Tibial artery (tissue), 4 donors: ENCODE data around the gene TMEM45A.

Source experiments
- DNase-seq, 2 donors: peaks; one replicate each; pipeline ENCODE4 v3.0.0-alpha.2; 2019
- H3K27ac ChIP-seq, 2 donors: fragments of 200-600 bp; sonication (generic) in 1 of 2; 1 replicate in 1 of 2; 2 replicates in 1 of 2; pipeline ENCODE4 v1.5.1; 2018 to 2019; ENCODE audit warnings: mild to moderate bottlenecking in 1 of 2
- H3K27me3 ChIP-seq, 2 donors: fragments of 200-600 bp; sonication (generic) in 1 of 2; one replicate each; pipeline versions ENCODE4 v1.5.1 to v1.6.0; 2016 to 2019
- H3K36me3 ChIP-seq, 3 donors: fragments of 200-600 bp; sonication (generic) in 2 of 3; one replicate each; pipeline ENCODE4 v1.5.1; 2016 to 2019; ENCODE audit warnings: mild to moderate bottlenecking in 2 of 3
- H3K4me1 ChIP-seq, 4 donors: fragments of 200-600 bp; sonication (generic) in 2 of 4; 1 replicate in 3 of 4; 2 replicates in 1 of 4; pipeline ENCODE4 v1.5.1; 2016 to 2019
- H3K4me3 ChIP-seq, 2 donors: fragments of 200-600 bp; sonication (generic) in 1 of 2; 1 replicate in 1 of 2; 2 replicates in 1 of 2; pipeline ENCODE4 v1.5.1; 2018 to 2019; ENCODE audit warnings: mild to moderate bottlenecking in 2 of 2
- H3K9me3 ChIP-seq, 3 donors: fragments of 200-600 bp; sonication (generic) in 1 of 3; one replicate each; pipeline ENCODE4 v1.5.1; 2016 to 2019
- intact Hi-C: fragments of 100-400 bp; cut with DNase I; formaldehyde crosslinking; loops from one replicate; pipeline ENCODE4 v1.15.0; 2023; ENCODE audit warnings: low total_unique reads
- TF ChIP-seq, protein P1 (sequence below), 2 experiments: fragments of 200-600 bp in 1 of 2; fragments of 450-650 bp in 1 of 2; IDR thresholded peaks; one replicate each; pipeline ENCODE4 v1.5.1; 2017 to 2019; ENCODE audit warnings: antibody characterized with exemption in 2 of 2, mild to moderate bottlenecking in 1 of 2, moderate library complexity in 1 of 2

Gene TMEM45A

DNA sequence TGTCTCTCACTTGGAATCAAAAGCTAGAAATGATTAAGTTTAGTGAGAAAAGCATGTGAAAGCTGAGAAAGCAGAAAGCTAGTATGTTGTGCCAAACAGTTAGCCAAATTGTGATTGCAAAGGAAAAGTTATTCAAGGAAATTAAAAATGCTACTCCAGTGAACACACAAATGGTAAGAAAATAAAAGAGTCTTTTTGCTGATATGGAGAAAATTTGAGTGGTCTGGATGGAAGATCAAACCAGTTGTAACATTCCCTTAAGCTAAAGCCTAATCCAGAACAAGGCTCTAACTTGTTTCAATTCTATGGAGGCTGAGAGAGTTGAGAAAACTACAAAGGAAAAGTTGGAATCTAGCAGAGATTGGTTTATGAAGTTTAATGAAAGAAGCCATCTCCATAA lies 128.8 kb downstream of the TMEM45A start:
- no peak overlapping the region for H3K27ac ChIP-seq
- no peaks in the 10 kb centered on the region for H3K36me3 ChIP-seq
- no peak for DNase-seq
- peaks cover 0 to 8% (median 2%) of the 10 kb centered on the region in 3 donors for H3K9me3 ChIP-seq
- TF ChIP-seq, protein P1, sequence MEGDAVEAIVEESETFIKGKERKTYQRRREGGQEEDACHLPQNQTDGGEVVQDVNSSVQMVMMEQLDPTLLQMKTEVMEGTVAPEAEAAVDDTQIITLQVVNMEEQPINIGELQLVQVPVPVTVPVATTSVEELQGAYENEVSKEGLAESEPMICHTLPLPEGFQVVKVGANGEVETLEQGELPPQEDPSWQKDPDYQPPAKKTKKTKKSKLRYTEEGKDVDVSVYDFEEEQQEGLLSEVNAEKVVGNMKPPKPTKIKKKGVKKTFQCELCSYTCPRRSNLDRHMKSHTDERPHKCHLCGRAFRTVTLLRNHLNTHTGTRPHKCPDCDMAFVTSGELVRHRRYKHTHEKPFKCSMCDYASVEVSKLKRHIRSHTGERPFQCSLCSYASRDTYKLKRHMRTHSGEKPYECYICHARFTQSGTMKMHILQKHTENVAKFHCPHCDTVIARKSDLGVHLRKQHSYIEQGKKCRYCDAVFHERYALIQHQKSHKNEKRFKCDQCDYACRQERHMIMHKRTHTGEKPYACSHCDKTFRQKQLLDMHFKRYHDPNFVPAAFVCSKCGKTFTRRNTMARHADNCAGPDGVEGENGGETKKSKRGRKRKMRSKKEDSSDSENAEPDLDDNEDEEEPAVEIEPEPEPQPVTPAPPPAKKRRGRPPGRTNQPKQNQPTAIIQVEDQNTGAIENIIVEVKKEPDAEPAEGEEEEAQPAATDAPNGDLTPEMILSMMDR (IDR thresholded peaks at IDR 0.05): no peak
- peaks cover 0 to 5% (median 0%) of the 10 kb centered on the region in 4 donors for H3K4me1 ChIP-seq
- H3K4me3 ChIP-seq: no peak overlapping the region
- no peaks in the 10 kb centered on the region for H3K27me3 ChIP-seq
- intact Hi-C loops: no loop called here
